ENCODE measurements around the gene AK1.

Gene AK1

GRCh38 chr9:127871531-127871930, 5.9 kb downstream of the AK1 start:
- in situ Hi-C loops (cut with MboI; ENCODE audit: low sequenced_read_pairs), result loop anchor here (10.0 kb wide), 1 partner anchor 137 kb away; the partner anchor contains the start of gene TOR2A

- in situ Hi-C loops (cut with MboI; ENCODE audit: low sequenced_read_pairs), result loop anchor here (10.0 kb wide), 1 partner anchor 136 kb away; the partner anchor contains the start of gene TOR2A
These were observed 6.6 kb downstream of the AK1 start for GRCh38 chr9:127870887-127871286.

- in situ Hi-C loops (cut with MboI; ENCODE audit: low sequenced_read_pairs), result loop anchor here (10.0 kb wide), 1 partner anchor 135 kb away; the partner anchor contains the start of gene TOR2A
These were observed 7.4 kb downstream of the AK1 start for GRCh38 chr9:127870153-127870491.

GRCh38 chr9:127869310-127870152, 7.9 kb downstream of the AK1 start:
- in situ Hi-C loops (cut with MboI; ENCODE audit: low sequenced_read_pairs), result loop anchor here (10.0 kb wide), 2 partner anchors 135 to 275 kb away; partner anchors contain the start of gene TOR2A

GRCh38 chr9:127868278-127868902, 9.1 kb downstream of the AK1 start:
- in situ Hi-C loops (cut with MboI; ENCODE audit: low sequenced_read_pairs), result loop anchor here (10.0 kb wide), 1 partner anchor 274 kb away; no protein-coding TSS in a partner anchor

- in situ Hi-C loops (cut with MboI; ENCODE audit: low sequenced_read_pairs), result loop anchor here (10.0 kb wide), 1 partner anchor 273 kb away; no protein-coding TSS in a partner anchor
These were observed 9.9 kb downstream of the AK1 start for GRCh38 chr9:127867356-127868277.

- in situ Hi-C loops (cut with MboI; ENCODE audit: low sequenced_read_pairs), result loop anchor here (10.0 kb wide), 1 partner anchor 272 kb away; no protein-coding TSS in a partner anchor
These were observed 10.9 kb downstream of the AK1 start for GRCh38 chr9:127866535-127866934.

- in situ Hi-C loops (cut with MboI; ENCODE audit: low sequenced_read_pairs), result loop anchor here (10.0 kb wide), 1 partner anchor 271 kb away; no protein-coding TSS in a partner anchor
These were observed 11.6 kb downstream of the AK1 start for GRCh38 chr9:127865645-127866464.

- in situ Hi-C loops (cut with MboI; ENCODE audit: low sequenced_read_pairs), result loop anchor here (10.0 kb wide), 1 partner anchor 268 kb away; no protein-coding TSS in a partner anchor
These were observed 14.3 kb downstream of the AK1 start for GRCh38 chr9:127863191-127863621.

- in situ Hi-C loops (cut with MboI; ENCODE audit: low sequenced_read_pairs), result loop anchor here (10.0 kb wide), 1 partner anchor 268 kb away; no protein-coding TSS in a partner anchor
These were observed 15.1 kb downstream of the AK1 start for GRCh38 chr9:127862075-127863011.

GRCh38 chr9:127860779-127861178, 16.7 kb downstream of the AK1 start:
- in situ Hi-C loops (cut with MboI; ENCODE audit: low sequenced_read_pairs), result loop anchor here (10.0 kb wide), 1 partner anchor 266 kb away; no protein-coding TSS in a partner anchor

GRCh38 chr9:127860260-127860659, 17.2 kb downstream of the AK1 start:
- in situ Hi-C loops (cut with MboI; ENCODE audit: low sequenced_read_pairs), result loop anchor here (10.0 kb wide), 1 partner anchor 265 kb away; no protein-coding TSS in a partner anchor

GRCh38 chr9:127858041-127858512, 19.4 kb downstream of the AK1 start:
- in situ Hi-C loops (cut with MboI; ENCODE audit: low sequenced_read_pairs), result no loop called here

- in situ Hi-C loops (cut with MboI; ENCODE audit: low sequenced_read_pairs), result no loop called here
These were observed 20.2 kb downstream of the AK1 start for GRCh38 chr9:127857278-127857677.

GRCh38 chr9:127856729-127857116, 20.8 kb downstream of the AK1 start:
- in situ Hi-C loops (cut with MboI; ENCODE audit: low sequenced_read_pairs), result no loop called here

GRCh38 chr9:127856094-127856728, 21.3 kb downstream of the AK1 start:
- in situ Hi-C loops (cut with MboI; ENCODE audit: low sequenced_read_pairs), result no loop called here

GRCh38 chr9:127855522-127855921, 22.0 kb downstream of the AK1 start:
- in situ Hi-C loops (cut with MboI; ENCODE audit: low sequenced_read_pairs), result no loop called here

- in situ Hi-C loops (cut with MboI; ENCODE audit: low sequenced_read_pairs), result no loop called here
These were observed 22.5 kb downstream of the AK1 start for GRCh38 chr9:127854960-127855359.

Data from HL-60/S4 (cell line).